Stimulated activated CD4-positive, alpha-beta T cell treated with anti-CD3 and anti-CD28 coated beads, Interleukin-12 subunit alpha, Interleukin-12 subunit beta, amount 100 ng/mL, for 4 hours (primary cell): ENCODE results near the gene RAB3GAP2.
"Not testable (repeated sequence)": the region's sequence is repeated elsewhere in the genome, so short reads cannot be mapped to it uniquely, and the experiment has no call there.

Source experiments
- DNase-seq: peaks from one replicate; pipeline ENCODE4 v3.0.0-alpha.2; 2020

RAB3GAP2 gene

DNA sequence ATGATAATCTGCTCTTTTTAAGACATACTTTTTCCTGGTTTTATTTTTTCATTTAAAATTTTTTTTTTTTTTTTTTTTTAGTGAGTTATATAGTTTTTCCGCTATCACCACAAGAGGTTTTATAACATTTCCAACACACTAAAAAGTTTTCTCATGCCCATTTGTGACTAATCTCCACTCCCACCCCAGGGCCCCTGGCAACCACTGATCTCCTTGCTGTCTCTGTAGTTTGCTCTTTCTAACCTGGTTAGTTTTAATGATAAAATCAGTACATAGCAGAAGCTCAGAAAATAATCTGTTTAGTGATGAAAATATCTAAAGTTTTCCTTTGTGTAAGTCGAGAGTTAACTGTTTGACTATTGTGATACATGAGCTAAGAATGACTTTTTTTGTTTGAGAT lies 136.5 kb downstream of the RAB3GAP2 start:
- DNase-seq: no peak

- no peak for DNase-seq
These were observed 142.6 kb downstream of the RAB3GAP2 start for GRCh38 chr1:220129479-220130210.

- DNase-seq: no peak
These were observed 145.2 kb downstream of the RAB3GAP2 start for GRCh38 chr1:220127076-220127475.

GRCh38 chr1:220124542-220124941 lies 147.7 kb downstream of the RAB3GAP2 start:
- DNase-seq: no peak

DNA sequence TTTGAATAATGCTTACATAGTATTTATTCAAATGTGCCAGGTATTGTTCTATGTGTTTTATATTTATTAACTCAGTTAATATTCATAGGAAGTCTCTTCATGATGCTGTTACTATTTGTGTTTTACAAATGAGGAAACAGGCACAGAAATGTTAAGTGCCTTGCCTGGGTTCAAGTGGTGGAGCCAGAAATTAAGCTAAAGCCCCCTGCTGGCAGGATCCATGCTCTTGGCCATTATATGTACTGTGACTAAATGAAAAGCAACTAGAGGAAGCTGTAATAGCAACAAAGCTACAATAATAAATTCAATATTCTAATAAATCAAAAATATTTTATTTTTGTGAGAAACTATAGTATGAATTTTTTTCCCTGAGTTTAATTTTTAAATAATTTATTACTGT lies 148.4 kb downstream of the RAB3GAP2 start:
- no peak for DNase-seq

GRCh38 chr1:220123066-220123465 lies 149.2 kb downstream of the RAB3GAP2 start:
- DNase-seq: no peak

DNA sequence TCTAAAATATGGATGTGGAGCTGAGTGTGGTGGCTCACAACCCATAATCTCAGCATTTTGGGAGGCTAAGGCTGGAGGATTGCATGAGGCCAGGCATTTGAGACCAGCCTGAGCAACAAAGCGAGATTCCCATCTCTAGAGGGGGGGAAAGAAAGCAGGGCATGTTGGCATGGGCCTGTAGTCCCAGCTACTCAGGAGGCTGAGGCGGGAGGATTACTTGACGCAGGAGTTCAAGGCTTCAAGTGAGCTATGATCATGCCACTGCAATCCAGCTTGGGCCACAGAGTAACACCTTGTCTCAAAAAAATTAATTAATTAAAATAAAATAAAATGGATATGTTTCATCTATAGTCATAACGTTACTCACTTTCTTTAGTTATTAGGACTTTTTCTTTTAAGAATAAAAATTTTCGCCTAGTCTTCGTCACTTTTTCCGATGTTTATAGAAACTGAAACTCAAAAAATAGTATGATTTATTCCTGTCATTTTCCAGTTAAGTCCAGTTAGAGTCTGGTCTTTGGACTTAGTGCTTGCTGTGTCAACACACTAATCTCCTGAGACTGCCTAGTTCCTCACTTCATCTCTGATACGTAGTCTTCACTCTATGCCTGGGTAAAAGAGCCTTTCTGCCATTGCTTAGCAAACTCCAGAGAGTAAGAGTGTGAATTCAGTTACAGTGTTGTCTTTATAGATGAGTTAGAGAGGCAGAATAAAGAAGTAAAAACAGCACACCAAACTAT lies 150.3 kb downstream of the RAB3GAP2 start:
- DNase-seq: no peak

DNA sequence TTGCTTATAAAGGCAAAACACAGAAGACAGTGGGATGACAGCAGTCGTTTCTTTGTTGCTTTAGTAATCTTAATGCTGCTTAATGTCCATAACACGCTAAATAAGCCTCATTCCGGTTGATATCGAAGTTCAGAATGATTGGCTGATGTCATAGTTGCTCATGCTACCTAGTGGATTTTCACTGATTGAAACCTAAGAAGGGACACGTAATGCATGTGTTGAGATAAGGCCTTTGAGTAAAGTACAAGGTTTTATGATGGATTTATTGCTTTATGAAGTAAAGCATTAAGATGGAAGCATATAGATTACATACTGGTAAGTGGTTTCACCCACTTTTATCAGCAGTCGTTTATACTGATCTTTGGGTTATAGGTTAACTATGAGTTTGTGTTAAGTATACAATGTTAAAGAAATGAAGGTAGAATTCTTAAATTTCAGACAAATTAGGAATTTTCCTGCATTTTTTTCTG lies 153.2 kb downstream of the RAB3GAP2 start:
- no peak for DNase-seq

- no peak for DNase-seq
These were observed 159.0 kb downstream of the RAB3GAP2 start for GRCh38 chr1:220113136-220113695.

DNA sequence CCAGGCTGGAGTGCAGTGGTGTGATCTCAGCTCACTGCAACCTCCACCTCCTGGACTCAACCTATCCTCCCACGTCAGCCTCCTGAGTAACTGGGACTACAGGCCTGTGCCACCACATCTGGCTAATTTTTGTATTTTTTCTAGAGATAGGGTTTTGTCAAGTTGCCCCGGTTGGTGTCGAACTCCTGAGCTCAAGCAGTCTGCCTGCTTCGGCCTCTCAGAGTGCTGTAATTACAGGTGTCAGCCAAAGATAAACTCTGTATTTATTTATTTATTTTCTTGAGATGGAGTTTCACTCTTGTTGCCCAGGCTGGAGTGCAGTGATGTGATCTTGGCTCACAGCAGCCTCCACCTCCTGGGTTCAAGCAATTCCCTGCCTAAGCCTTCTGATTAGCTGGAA lies 159.7 kb downstream of the RAB3GAP2 start:
- not testable (repeated sequence) for DNase-seq

DNA sequence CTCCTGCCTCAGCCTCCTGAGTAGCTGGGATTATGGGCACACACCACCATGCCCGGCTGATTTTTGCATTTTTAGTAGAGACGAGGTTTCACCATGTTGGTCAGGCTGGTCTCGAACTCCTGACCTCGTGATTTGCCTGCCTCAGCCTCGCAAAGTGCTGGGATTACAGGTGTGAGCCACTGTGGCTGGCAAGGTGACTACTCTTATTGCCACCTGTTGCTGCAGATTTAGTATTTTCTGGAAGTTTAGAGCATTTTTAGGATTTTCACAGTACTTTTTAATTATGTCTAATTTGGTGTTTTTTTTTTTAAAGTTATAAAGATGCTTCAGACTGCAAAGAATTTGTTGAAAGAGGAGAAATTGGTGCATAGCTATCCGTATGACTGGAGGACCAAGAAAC lies 161.8 kb downstream of the RAB3GAP2 start:
- DNase-seq: not testable (repeated sequence)

GRCh38 chr1:220099826-220100225 lies 172.4 kb downstream of the RAB3GAP2 start:
- no peak for DNase-seq
